ENCODE data around the gene SCAMP5.

The SCAMP5 gene

GRCh38 chr15:75027551-75027950 lies 32.2 kb downstream of the SCAMP5 start:
- Histone ChIP-seq H2AFZ (ENCODE audit: low read length) (no peak overlapping the region), H3K9me3 (replicated peaks; ENCODE audit: insufficient read depth, low read length) (no peaks in the 10 kb centered on the region), H3K27me3 (replicated peaks; ENCODE audit: insufficient read depth, low read length) (no peaks in the 10 kb centered on the region), H3F3A (ENCODE audit: insufficient read depth, low read length) (peaks cover 45% of the 10 kb centered on the region), H3K4me3 (ENCODE audit: low read length) (peak overlapping the region; percentile 0; the same call in 1 of the 2 replicates), H3K4me2 (ENCODE audit: low read depth, low read length) (peak overlapping the region; percentile 56), H3K4me1 (ENCODE audit: low read length) (peaks cover 80% of the 10 kb centered on the region), H4K20me1 (ENCODE audit: insufficient read depth, low read length) (no peaks in the 10 kb centered on the region), H3K79me2 (ENCODE audit: low read length) (peaks cover 78% of the 10 kb centered on the region), H3K9ac (ENCODE audit: low read length) (peak overlapping the region; percentile 35; the same call in 1 of the 2 replicates), H3K36me3 (replicated peaks; ENCODE audit: insufficient read depth, low read length) (no peaks in the 10 kb centered on the region), H3K27ac (ENCODE audit: low read length) (peak overlapping the region; percentile 73), H3K9me2 (replicated peaks; ENCODE audit: insufficient read depth, low read length) (no peaks in the 10 kb centered on the region)
- peak; percentile 56 for DNase-seq
- TF ChIP-seq EZH2 (optimal IDR thresholded peaks at IDR 0.05; ENCODE audit: low read depth, low read length) (no peak), EZH2phosphoT487 (IDR thresholded peaks at IDR 0.05; ENCODE audit: low read length) (no peak)
- TF ChIP-seq, protein P1, sequence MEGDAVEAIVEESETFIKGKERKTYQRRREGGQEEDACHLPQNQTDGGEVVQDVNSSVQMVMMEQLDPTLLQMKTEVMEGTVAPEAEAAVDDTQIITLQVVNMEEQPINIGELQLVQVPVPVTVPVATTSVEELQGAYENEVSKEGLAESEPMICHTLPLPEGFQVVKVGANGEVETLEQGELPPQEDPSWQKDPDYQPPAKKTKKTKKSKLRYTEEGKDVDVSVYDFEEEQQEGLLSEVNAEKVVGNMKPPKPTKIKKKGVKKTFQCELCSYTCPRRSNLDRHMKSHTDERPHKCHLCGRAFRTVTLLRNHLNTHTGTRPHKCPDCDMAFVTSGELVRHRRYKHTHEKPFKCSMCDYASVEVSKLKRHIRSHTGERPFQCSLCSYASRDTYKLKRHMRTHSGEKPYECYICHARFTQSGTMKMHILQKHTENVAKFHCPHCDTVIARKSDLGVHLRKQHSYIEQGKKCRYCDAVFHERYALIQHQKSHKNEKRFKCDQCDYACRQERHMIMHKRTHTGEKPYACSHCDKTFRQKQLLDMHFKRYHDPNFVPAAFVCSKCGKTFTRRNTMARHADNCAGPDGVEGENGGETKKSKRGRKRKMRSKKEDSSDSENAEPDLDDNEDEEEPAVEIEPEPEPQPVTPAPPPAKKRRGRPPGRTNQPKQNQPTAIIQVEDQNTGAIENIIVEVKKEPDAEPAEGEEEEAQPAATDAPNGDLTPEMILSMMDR (IDR thresholded peaks at IDR 0.05; ENCODE audit: low read length) = no peak

DNA sequence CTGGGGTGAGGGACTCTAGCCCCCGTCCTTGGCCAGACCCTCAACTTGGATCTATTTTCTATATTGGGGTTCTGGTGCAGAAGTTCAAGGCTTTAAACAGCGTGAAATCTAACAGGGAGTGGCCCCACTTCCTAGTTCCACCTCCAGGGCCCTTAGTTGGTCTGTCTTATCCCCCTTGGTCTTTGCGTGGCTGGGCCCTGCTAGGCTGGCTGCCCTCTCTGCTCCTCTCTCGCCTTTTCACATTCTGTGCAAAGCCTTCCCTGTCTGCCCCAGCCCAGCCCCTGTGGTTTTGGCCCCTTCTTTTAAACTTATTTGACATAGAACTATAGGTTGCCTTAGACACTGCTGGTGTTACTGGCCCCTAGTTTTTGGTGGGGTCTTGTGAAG lies 33.6 kb downstream of the SCAMP5 start:
- no peaks in the 10 kb centered on the region for H4K20me1 ChIP-seq (ENCODE audit: insufficient read depth, low read length)
- peaks cover 82% of the 10 kb centered on the region for H3K79me2 ChIP-seq (ENCODE audit: low read length)
- peaks cover 80% of the 10 kb centered on the region for H3K4me1 ChIP-seq (ENCODE audit: low read length)
- peak overlapping the region; percentile 13; the same call in 1 of the 2 replicates for H3K27ac ChIP-seq (ENCODE audit: low read length)
- H3K9me3 ChIP-seq (replicated peaks; ENCODE audit: insufficient read depth, low read length) = no peaks in the 10 kb centered on the region
- no peaks in the 10 kb centered on the region for H3K36me3 ChIP-seq (replicated peaks; ENCODE audit: insufficient read depth, low read length)
- DNase-seq = no peak
- peak overlapping the region; percentile 68; the same call in 1 of the 2 replicates for H3K4me2 ChIP-seq (ENCODE audit: low read depth, low read length)
- peaks cover 45% of the 10 kb centered on the region for H3F3A ChIP-seq (ENCODE audit: insufficient read depth, low read length)
- no peak overlapping the region for H3K4me3 ChIP-seq (ENCODE audit: low read length)
- no peaks in the 10 kb centered on the region for H3K9me2 ChIP-seq (replicated peaks; ENCODE audit: insufficient read depth, low read length)
- no peaks in the 10 kb centered on the region for H3K27me3 ChIP-seq (replicated peaks; ENCODE audit: insufficient read depth, low read length)
- H3K9ac ChIP-seq (ENCODE audit: low read length) = peak overlapping the region; percentile 4; the same call in 1 of the 2 replicates
- TF ChIP-seq EZH2 (optimal IDR thresholded peaks at IDR 0.05; ENCODE audit: low read depth, low read length) (no peak), EZH2phosphoT487 (IDR thresholded peaks at IDR 0.05; ENCODE audit: low read length) (no peak)
- TF ChIP-seq, protein P1 (IDR thresholded peaks at IDR 0.05; ENCODE audit: low read length) = no peak
- H2AFZ ChIP-seq (ENCODE audit: low read length) = no peak overlapping the region

DNA sequence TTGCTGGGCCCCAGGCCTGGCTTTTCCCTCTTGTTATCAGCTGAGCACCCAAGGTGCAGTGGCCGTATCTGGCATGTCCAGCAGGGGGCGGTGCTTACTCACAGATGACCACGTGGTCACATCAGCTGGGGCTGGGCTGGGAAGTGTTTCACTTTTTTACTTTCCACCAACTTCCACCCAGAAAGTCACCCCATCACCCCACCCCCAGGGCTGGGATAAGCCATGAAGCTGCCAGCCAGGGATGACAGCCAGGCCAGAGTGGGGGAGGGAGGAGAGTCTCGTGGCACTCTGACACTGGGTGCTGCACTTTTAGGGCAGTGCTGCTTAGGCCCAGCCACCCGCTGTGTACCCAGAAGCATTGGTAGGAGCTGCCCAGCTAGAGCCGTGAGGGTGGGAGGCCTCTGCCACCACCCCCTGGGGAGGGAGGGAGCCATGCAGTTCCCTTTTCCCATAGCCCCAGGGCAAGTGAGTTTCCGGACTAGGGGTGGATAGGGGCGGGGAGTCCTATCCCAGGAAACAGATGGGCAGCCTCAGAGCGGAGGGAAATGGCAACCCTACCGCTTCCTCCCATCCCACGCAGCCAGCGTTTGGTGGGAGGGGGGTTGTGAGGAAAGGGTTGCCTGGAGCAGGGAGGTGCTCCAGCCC lies 34.1 kb downstream of the SCAMP5 start:
- peak; percentile 77 for DNase-seq
- Histone ChIP-seq H4K20me1 (ENCODE audit: insufficient read depth, low read length) (no peaks in the 10 kb centered on the region), H3K4me2 (ENCODE audit: low read depth, low read length) (peak overlapping the region; percentile 68; the same call in 1 of the 2 replicates), H3K4me3 (ENCODE audit: low read length) (0 out of 2 replicates have a peak overlapping the region, but pooled peaks have one; percentile 26), H3K79me2 (ENCODE audit: low read length) (peaks cover 82% of the 10 kb centered on the region), H3K4me1 (ENCODE audit: low read length) (peaks cover 77% of the 10 kb centered on the region), H3K27ac (ENCODE audit: low read length) (peak overlapping the region; percentile 13; the same call in 1 of the 2 replicates), H3K9ac (ENCODE audit: low read length) (no peak overlapping the region; the same call in 1 of the 2 replicates), H3K36me3 (replicated peaks; ENCODE audit: insufficient read depth, low read length) (no peaks in the 10 kb centered on the region), H2AFZ (ENCODE audit: low read length) (no peak overlapping the region), H3K27me3 (replicated peaks; ENCODE audit: insufficient read depth, low read length) (no peaks in the 10 kb centered on the region), H3F3A (ENCODE audit: insufficient read depth, low read length) (peaks cover 45% of the 10 kb centered on the region), H3K9me2 (replicated peaks; ENCODE audit: insufficient read depth, low read length) (no peaks in the 10 kb centered on the region), H3K9me3 (replicated peaks; ENCODE audit: insufficient read depth, low read length) (no peaks in the 10 kb centered on the region)
- TF ChIP-seq, protein P1 (IDR thresholded peaks at IDR 0.05; ENCODE audit: low read length) = peak; percentile 90
- TF ChIP-seq EZH2 (optimal IDR thresholded peaks at IDR 0.05; ENCODE audit: low read depth, low read length) = no peak
- TF ChIP-seq EZH2phosphoT487 (IDR thresholded peaks at IDR 0.05; ENCODE audit: low read length) = no peak
